ENCODE results near the gene SOCS4. TPM values are rescaled to one million over a fixed set of nuclear protein-coding genes. Genes with fewer than 3 reads are reported as not detected.
"Not testable (repeated sequence)": the region's sequence is repeated elsewhere in the genome, so short reads cannot be mapped to it uniquely, and the experiment has no call there.

The SOCS4 gene
- total RNA-seq, 1 donor from 2014 or later = 29.2 TPM

DNA sequence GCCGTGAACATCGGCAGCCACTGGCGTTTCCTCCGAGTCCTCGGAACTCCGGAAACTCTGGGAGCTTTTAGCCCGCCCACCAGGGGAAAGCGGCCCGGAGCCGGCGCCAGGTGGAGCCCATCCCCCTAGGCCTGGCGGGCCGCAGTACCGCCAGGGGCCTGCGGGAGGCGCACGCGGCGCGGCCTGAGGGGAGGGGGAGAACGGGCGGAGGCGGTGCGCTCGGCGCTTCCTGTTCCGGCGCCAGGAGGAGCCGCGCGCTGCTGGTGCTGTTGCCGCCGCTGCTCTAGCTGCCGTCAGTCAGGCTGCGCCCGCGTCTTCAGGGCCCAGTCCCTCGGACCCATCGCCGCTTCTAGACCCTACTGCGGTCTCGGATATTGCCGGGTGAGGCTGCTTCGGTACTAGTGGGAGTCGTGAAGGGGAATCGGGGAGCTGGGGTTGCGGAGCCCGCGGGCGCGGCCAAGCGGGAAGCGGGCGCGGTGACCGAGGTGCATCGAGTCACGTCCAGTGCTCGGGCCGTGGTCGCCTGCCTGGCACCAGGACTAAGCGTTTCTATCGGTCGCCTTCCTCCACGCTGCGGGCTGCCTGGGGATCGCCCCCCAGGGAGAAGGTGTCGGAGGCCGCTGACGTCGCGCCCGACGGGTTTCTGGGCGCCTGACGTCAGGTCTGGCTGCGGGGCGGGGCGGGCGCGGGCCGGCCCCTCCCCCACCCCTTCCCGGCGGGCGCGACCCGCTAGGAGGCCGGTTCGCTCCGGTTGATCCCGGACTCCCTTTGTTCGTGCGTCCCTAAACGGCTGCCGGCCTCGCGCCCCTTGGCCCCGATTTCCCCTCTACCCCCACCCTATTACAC is 24.6 kb downstream of the SOCS4 start, which contains the start of gene MAPK1IP1L:
MAPK1IP1L (plus strand) TSS at position 225 of the 846 bp plus-strand sequence. CDS start 10,037 bp downstream, outside the sequence.
- DNase-seq (ENCODE audit: low spot score) = peak; percentile 94

GRCh38 chr14:55052269-55052930 is 25.4 kb downstream of the SOCS4 start:
- DNase-seq (ENCODE audit: low spot score) = no peak

DNA sequence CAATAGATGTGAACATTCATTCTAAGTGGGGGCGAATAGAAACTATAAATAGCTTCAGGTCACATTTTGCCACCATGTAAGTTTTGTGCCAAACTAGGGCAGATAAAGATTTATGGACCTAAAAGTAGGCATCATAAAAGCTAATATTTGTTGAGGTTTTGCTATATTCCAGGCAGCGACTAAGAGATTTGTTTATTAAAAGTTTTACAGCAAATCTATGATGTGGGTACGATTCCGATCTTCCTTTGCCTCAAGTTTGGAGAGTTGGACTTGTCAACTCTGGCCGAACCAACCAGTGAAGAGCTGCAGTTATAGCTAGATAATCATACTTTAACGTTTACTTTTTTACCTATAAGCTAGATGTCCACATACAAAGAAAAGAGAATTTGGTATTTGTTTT is 26.0 kb downstream of the SOCS4 start:
- DNase-seq (ENCODE audit: low spot score) = no peak

DNA sequence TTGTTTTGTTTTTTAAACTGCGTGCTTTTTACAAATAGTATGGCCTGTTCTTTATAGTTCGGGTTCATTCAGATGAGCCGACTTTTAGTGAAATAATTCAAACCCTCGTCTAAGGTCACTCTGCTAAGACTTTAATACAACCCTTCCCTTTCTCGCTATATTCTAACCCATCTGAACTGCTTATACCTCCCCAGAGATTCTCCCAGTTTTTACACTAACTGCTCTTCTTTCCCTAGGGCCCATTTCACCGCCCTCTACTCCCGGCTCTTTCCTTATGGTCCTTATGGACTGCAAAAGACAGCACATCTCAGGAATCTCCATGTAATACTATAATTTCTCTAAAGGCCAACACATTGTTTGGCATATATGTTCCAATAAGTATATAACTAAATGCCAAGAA is 26.5 kb downstream of the SOCS4 start:
- DNase-seq (ENCODE audit: low spot score) = no peak

- DNase-seq (ENCODE audit: low spot score) = no peak
Measured at GRCh38 chr14:55054098-55054497, 27.1 kb downstream of the SOCS4 start.

DNA sequence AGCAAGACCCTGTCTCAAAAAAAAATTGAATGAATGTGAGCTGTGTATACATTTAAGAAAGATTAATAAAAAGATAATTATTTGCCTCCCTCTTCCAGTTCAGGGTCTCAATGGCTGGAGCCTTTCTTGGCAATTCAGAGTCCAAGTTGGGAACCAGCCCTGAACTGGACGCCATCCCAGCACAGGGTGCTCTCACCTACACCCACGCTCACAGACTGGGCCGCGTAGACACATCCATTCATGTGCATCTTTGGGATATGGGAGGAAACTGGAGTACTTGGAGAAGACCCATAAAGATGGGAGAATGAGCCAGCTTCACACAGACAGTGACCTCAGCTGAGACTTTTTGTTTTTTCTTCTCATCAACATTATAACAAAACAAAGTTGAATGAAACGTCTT is 30.9 kb downstream of the SOCS4 start:
- no peak for DNase-seq (ENCODE audit: low spot score)

- DNase-seq (ENCODE audit: low spot score) = no peak
Measured at GRCh38 chr14:55059333-55059732, 32.3 kb downstream of the SOCS4 start.

GRCh38 chr14:55062517-55063351 is 35.7 kb downstream of the SOCS4 start:
- DNase-seq (ENCODE audit: low spot score) = no peak

DNA sequence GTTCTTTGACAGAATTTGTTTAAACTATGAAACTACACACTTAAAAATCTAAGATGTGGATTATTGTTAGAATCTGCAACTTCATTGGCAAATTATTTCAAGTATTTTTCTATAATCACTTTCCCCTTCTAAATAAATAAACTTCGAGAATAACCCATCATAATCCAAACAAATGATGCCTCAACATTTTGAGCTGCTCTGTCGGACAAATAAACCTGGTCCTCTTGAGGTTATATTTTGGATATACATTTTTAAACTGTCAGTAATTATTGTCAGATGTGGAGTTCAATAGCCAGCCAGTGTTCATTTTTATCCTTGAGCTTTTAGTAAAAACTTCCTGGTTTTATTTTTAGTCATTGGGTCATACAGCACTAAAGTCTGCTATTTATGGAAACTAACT is 37.9 kb downstream of the SOCS4 start:
- DNase-seq (ENCODE audit: low spot score) = not testable (repeated sequence)

DNA sequence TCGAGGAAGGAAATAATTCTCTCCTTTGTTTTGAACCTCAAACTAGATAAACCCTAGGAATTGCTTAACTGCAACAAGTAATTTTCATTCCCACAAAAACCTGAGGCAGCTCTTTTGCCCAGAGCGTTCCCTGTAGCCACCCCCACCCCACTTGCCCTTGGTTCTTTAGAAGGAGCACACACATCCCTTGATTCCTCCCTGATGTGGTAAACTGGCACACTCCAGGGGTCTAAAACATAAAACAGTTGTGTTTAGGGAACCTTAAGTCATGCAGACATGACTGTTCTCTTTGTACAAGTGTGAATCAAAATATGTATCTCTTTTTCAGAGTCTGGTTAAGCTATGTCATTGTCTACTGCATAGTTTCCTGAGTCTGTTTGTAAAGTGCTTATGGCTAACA is 38.4 kb downstream of the SOCS4 start:
- no peak for DNase-seq (ENCODE audit: low spot score)

DNA sequence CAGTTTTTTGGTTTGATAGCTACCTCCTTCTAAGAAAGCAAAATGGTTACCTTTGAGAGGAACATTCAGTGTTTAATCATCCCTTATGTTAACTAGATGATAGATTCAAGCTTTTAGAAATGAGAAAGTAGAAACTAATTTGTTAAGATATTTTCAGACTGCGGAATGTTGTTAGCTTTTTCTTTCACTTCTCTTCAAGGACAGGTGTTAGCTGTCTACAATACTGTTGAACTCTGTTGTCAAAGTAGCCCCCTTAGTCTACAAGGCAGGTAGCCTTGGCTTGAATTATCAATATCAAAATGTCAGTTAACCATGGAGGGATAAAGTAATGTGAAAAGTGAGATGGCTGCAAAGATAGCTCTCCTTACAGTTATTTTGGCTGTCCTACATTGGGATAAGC is 39.2 kb downstream of the SOCS4 start:
- DNase-seq (ENCODE audit: low spot score) = no peak

DNA sequence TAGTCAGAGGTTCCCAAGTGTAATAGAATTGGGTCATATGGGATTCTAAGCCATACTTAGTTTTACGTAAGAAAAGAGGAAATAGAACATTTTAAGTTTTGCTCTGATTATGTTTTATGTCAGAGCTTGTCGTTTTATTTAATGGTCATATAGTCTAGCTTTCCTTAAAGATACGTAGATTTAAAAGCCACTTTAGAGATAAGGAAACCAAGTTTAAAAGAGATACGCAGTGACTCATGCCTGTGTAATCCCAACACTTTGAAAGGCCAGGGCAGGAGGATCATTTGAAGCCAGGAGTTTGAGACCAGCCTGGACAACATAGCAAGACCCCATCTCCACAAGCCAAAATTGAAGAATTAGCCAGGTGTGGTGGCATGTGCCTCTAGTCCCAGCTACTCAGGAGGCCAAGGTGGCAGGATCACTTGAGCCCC is 44.0 kb downstream of the SOCS4 start:
- no peak for DNase-seq (ENCODE audit: low spot score)

DNA sequence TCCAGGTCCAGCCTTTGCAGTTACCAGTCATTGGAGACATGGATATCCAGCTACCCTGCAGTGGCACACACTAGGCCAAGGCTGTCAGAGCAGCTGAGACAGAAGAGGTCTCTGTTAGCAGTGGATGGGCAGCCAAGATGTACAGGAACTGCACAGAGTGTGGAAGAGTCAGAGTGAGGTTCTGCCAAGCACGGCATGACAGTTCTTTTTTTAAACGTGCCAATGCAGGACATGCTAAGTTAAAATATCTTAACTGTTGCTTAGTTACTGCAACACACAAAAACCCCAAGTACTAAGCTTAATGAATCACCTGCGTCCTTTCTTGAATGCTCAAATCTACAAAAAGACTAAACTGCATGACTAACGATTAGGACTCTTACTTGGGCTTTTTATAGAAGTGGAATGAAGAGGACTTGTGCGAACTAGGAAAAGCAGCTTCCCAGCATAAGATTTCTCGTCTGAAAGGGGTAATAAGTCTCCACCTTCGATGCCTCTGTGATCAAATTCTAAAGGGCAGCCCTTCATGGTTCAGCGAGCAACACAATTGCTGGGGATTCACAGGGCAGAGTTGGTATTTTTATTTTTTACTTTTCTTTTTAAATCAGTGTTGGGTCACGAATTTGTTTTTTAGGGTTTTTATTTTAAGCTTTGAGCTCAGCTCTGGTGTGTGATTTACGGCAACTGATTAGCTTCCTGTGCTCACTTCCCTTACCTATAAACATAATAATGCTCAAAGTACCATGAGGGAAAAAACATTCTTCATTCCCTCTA is 45.0 kb downstream of the SOCS4 start:
- DNase-seq (ENCODE audit: low spot score) = no peak

- no peak for DNase-seq (ENCODE audit: low spot score)
Measured at GRCh38 chr14:55073856-55074255, 46.8 kb downstream of the SOCS4 start.

DNA sequence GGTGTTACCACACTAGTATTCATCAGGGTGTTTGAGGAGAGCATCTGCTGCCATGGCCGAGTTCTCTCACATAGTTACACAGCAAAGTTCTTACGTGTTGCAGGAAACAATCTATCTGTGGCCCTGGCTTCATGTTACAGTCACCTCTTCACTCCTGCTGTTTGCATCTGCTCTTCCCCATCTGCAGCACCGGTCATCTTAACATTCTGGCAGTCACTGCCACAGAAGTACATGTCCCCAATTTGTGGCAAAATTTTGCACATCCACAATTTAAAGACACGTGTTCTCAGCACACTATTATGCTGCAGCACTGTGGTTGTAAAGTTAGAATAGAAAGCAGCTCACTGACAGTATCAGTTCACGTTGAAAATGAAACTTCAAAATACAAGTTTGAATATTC is 47.6 kb downstream of the SOCS4 start:
- no peak for DNase-seq (ENCODE audit: low spot score)

DNA sequence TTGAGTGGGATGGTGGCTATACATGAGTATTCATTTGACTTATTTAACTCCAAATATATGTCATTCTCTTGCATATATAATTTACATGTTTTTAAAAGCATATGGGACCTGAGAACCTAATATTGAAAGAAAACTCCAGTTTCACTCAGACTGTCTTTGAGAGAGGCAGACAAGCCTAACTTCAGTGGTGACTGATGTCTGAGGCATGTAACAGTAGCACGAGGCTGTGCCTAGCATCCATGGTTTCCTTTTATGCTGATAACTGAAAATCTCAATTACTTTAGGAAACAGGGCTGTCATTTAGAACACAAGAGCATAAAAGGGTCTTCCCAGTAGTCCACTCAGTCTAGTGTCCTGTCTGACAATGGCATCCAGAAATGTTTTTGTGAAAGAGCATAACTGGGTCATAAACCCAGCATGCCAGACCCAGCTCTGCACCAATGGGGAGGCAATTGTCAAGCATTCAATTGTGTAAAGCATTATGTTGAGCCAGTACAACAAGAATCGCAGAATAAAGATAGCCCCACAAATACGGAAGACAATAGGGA is 48.7 kb downstream of the SOCS4 start:
- DNase-seq (ENCODE audit: low spot score) = no peak

DNA sequence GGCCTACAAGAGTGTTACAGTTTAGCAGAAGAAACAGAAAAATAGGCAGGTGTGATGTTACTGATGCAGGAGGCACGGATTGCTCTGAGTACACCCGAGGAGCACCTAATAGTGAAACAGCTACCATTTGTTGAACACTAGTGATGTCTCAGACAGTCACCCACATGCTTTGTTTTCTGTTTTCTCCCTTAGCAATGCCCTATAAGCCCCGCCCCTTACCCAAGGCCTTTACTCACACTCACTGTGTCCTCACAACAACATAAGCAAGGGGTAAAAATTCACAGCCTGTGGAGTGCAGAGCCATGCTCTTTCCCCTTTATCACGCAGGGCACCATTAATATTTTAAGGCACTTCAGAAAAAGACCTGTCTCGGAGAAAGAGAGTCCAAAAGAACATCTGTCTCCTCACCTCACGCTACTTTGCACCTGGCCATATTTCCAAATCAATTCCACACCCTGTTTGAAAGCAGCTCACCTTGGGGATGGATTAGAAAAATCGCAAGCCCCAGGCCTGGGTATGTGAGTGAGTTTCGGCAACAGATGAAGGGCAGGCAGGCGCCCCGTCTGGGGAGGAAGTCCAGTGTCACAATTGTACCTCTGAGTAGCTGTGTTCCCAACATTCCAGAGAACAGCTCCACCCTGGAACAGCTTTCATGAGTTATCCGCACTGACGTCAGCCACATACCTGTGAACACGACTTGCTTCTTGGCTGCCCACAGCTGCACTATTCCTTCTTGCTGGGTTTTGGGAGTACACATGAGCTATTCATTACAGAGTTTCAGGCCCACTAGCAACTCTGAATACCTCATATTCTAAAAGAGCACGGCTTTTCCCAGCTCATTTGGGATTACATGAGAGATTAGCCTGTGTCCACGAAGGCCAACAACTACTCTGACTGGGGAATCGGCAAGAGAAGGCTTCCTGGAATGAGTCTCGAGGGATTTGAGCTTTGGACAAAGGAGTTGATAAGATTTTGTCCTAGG is 50.4 kb downstream of the SOCS4 start:
- no peak for DNase-seq (ENCODE audit: low spot score)

DNA sequence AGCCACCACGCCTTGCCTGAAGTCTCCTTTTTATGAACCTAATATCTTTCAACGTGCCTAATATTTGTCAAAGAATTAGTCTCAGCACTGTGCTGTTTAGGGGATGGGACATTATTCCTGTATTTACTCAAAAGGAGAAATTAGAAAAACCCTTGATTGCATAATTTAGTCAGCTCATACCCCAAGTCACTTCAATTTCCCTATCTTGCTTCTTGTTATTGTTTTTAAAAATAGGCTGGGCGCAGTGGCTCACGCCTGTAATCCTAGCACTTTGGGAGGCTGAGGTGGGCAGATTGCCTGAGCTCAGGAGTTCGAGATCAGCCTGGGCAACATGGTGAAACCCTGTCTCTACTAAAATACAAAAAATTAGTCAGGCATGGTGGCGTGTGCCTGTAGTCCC is 52.9 kb downstream of the SOCS4 start:
- not testable (repeated sequence) for DNase-seq (ENCODE audit: low spot score)

DNA sequence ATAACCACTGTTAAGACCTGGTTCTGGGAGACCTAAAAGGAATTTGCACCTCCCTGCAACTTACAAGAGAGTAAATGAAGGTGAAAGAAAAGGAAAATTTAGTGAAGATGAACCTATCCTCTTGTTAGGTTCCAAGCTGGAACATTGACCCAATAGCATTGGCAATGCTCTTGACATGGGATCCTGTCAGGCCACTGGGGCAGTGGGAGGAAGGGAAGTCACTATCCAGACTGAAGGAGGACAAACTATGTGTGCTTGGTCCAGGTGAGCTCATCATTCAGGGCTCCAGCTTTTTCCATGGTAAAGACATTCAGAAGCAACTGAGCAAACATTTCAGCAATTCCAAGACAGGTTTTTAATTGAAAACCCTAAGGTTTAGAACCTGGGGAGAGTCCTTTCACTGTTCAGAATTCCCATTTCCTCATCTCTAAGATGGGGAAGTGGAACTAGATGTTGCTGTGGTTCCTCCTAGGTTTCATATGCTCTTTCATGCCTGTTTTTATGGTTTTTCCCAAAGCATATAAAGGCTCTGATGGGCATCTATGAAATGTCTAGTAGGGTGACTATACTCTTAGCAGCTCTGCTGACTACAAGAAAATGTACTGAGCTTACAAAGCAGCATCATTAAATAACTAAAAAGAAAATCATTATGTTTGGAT is 57.5 kb downstream of the SOCS4 start:
- DNase-seq (ENCODE audit: low spot score) = no peak

Measured in ureter (tissue), 1 donor.